ENCODE measurements around the gene TMED6.
A peak's percentile ranks its signal among the peaks of the same experiment; 100 is the strongest.

The TMED6 gene

DNA sequence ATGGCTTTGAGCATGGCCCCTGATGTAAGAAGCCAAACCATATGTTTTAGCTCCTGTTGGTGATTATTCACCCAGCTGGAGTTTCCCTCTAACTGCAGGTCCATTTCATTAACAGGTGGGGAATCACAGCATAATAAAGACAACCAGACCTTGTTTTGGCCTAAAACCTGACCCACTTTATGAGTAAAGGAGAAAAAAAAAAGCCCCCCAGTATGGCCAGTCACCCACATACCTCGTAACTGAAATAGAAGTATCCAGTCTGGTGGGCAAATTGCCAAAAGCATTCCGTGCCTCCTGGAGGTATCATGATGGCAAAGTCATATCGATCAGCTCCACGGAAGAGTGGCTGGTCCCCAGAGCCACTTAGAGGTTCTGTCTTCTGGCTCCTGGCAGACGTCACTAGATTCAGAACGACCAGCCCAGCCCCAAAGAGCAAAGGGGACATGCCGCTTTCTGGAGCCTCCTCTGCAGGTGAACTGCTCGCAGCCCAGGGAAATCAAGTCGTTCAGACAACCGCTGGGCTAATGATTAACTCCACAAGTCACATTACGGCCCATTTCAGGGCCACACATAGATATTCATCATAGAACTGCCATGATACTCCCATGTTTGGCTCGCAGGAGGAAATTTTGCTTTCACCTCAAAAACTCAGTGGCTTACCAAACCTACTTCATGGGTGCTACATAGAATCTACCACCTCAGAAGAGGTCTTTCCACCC is at the start of gene TMED6:
Gene TMED6 (minus strand): TSS at position 478 of the 719 bp plus-strand sequence. CDS start 33 bp downstream, at position 445.
- TF ChIP-seq, protein P1, sequence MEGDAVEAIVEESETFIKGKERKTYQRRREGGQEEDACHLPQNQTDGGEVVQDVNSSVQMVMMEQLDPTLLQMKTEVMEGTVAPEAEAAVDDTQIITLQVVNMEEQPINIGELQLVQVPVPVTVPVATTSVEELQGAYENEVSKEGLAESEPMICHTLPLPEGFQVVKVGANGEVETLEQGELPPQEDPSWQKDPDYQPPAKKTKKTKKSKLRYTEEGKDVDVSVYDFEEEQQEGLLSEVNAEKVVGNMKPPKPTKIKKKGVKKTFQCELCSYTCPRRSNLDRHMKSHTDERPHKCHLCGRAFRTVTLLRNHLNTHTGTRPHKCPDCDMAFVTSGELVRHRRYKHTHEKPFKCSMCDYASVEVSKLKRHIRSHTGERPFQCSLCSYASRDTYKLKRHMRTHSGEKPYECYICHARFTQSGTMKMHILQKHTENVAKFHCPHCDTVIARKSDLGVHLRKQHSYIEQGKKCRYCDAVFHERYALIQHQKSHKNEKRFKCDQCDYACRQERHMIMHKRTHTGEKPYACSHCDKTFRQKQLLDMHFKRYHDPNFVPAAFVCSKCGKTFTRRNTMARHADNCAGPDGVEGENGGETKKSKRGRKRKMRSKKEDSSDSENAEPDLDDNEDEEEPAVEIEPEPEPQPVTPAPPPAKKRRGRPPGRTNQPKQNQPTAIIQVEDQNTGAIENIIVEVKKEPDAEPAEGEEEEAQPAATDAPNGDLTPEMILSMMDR (IDR thresholded peaks at IDR 0.05): no peak

DNA sequence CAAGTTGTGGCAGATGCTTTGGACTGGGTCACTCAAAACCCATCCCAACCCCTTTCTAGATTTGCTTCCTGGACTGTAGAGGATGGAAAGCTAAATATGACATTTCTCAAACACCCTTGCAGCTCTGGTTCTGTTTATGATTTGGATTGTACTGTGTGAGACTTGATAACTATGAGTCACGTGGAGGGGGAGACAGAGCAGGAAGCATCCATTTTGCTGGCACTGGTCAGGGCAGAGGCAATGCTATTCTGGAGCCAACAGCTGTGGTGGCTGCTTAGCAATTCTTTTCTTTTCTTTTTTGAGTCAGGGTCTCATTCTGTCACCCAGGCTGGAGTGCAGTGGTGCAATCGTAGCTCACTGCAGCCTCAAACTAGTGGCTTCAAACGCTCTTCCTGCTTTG is 47.8 kb upstream of the TMED6 start:
- TF ChIP-seq, protein P1 (IDR thresholded peaks at IDR 0.05): no peak

DNA sequence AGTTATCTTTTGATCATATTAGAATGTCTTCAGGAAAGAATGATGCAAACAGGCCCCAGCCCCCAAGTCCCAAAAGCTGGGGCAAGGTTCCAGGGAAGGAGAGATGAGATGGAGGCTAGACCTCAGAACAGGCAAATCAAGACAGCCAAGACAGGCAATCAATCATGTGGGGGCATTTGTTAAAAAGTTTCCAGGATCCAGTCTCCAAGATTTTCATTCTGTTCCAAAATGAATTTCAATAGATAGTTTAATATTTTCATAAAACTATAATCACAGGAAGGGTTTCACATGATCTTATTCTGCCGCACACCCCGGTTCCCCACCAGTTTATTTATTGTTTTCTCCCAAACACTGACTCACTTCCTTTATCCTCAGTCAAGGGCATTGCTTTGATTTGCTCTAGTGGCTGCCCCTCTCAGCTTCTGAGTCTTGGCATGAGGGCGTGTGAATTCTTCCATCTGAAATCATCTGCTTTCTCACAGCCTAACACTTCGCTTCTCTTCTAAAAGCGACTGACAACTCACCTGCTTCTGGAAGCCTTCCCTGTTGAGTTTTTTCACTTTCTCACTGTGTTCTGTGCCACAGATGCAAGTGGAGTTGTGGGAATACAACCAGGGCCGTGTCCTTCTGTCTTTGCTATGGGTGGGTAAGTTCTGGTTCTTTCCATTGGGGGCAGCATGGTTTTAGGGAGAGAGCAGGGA is 46.4 kb upstream of the TMED6 start:
- TF ChIP-seq, protein P1 (IDR thresholded peaks at IDR 0.05): no peak

DNA sequence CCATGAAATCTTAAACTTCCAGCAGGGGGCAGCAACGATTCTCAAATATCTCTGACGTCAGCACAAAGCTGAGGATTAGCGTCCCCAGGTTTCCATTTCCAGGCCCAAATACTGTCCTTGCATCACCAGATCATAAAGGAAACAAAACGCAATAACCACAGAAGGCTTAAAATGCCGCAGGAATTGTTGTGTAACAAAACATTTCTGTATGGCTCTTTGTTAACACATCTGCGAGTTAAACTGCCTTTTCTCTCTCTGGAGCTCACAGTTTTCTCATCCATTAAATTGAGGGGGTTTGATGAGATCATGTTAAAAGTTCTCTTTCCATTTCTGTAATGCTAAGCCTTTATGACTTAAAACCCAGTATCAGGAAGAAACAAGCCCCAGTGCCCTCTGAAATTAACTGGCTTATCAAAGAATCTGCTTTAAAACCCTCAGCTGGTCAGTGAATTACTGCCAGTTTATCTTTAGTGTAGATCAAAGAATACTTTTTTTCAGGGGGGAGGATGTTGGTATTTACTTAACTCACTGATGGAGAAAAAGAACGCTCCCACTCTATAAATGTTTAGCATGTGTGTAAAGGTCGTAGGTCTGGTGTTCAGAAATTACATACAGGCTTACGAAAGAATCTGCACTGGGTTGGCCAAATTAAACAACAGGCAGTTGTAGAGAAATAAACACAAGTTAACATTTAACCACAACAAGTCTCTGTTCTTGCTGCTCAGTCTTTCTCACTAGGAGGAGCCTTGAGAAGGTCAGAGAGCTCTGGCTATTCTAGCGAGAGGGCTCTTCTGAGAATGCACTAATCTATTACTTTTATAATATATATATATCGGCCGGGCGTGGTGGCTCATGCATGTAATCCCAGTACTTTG is 44.8 kb upstream of the TMED6 start:
- TF ChIP-seq, protein P1 (IDR thresholded peaks at IDR 0.05): peak; percentile 58; the same call in 1 of the 2 replicates

DNA sequence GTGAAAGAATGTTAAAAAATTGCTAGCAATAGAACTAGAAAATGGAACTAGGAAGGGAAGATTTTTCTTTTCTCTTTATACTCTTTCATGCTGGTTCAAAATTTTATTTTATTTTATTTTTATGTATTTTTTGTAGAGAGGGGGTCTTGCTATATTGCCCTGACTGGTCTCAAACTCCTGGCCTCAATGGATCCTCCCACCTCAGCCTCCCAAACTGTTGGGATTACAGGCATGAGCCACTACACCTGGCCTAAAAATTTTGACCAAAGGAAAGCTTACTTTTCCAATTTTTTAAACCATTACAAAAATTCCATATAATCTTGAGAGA is 44.2 kb upstream of the TMED6 start:
- TF ChIP-seq, protein P1 (IDR thresholded peaks at IDR 0.05): no peak

DNA sequence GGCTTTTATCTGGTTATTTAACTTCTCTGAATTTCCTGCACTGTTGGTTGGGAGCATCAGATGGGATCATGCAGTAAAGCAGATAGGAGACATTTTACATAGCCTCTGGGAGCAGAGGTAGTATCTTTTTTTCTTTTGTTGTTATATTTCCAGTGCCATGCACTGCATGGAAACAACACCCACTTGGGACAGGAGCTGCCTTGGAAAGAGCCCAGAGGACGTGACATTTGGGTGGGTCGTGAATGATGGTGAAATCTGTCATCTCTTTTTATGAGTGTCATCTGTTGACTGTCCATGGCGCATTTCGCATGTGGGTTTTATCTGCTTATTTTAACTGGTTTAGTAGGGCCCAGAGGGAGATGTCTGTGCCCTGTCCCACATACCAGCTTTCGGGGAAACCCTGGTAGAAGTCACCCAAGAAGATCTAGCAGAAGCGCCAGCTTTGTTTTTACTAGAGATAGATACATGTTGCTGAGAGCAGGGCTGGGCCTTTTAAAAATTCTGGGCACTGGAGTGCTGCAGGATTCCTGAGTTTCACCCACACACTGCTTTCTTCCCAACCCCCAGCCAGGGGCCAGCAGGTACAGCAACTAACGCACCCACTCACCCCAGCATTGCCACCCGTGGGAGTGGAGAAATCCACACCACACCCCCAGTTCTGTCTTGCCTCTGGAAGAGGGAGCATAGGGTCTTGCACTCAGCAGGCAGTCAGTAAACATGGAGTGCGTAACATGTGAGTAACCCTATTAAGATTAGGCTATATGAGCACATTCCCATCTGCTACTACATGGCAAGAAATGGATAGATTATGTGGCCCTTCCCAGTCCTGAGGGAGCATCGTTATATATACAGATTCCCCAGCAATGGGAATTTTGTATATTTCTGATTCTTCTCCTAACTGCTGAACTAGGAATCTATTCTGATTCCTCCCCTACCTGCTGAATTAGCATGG is 42.6 kb upstream of the TMED6 start:
- TF ChIP-seq, protein P1 (IDR thresholded peaks at IDR 0.05): no peak

Measured in LNCAP (cell line).